Retinal pigment epithelial cell (primary cell): Measurements from ENCODE around the gene SAP30BP.
A peak's percentile ranks its signal among the peaks of the same experiment; 100 is the strongest.

Experiments
- DNase-seq: peaks from one replicate; pipeline ENCODE4 v3.0.0-alpha.2; 2010; ENCODE audit warnings: low read depth
- H3K4me3 ChIP-seq: 2 replicates; pipeline ENCODE4 v1.5.1; 2011; ENCODE audit warnings: mild to moderate bottlenecking, low read length, control low read depth, moderate library complexity
- CTCF ChIP-seq: conservative IDR thresholded peaks from 2 replicates; pipeline ENCODE4 v1.5.1; 2011; ENCODE audit warnings: low read depth, low read length, control low read depth, inconsistent platforms

Gene SAP30BP

DNA sequence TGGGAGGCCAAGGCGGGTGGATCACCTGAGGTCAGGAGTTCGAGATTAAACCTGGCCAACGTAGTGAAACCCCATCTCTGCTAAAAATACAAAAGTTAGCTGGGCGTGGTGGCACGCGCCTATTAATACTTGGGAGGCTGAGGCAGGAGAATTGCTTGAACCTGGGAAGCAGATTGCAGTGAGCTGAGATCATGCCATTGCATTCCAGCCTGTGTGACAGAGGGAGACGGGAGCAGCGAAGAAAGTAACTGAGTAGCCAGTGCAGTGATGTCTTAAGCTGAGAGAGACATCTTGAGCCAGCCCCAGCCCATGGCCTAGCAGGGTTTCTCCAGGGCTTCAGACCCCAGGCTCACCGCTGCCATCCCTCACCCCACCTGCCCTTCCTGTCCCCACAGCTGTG, 43.8 kb upstream of the SAP30BP start:
- DNase-seq, result no peak
- no peak overlapping the region for H3K4me3 ChIP-seq
- TF ChIP-seq CTCF, result no peak

DNA sequence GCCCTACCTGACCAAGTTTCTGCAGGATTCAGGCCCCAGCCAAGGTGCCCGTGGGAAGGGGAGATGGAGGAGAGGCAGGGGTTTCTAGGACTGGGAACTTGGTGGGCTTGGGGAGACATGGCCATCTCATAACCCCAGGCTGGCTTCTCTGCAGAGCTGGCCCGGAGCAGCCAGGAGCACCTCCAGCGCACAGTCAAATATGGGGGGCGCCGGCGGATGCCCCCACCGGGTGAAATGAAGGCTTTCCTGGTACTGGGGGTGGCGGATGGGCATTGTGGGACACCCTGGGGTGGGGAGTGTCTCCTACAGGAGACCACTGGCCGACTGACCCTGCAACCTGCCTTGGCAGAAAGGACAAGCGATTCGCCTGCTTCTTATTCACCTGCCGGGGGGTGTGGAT, 43.1 kb upstream of the SAP30BP start:
- no peak overlapping the region for H3K4me3 ChIP-seq
- TF ChIP-seq CTCF, result no peak
- no peak for DNase-seq

DNA sequence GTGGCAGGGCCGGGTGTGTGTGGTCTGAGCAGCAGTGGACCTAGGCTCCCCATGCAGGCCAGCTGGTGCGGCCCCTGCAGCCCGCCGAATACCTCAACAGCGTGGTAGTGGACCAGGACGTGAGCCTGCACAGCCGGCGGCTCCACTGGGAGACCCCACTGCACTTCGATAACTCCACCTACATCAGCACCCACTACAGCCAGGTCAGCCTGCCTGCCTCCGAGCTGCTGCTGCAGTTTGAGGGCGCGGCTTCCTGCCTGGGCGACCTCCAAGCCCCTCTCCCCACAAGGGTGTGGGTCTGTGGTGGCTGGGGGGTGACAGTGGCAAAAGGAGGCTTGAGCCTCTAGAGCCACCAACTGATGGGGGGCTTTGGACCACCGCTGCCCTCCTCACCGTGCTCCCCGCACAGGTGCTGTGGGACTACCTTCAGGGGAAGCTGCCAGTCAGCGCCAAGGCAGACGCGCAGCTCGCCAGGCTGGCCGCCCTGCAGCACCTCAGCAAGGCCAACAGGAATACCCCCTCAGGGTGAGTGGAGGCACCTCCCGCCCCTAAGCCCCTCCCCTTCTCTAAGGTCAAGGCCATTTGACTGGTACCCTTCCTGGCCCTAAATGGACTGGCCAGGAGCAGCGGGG, 42.3 kb upstream of the SAP30BP start:
- H3K4me3 ChIP-seq, result no peak overlapping the region
- no peak for DNase-seq
- no peak for TF ChIP-seq CTCF

DNA sequence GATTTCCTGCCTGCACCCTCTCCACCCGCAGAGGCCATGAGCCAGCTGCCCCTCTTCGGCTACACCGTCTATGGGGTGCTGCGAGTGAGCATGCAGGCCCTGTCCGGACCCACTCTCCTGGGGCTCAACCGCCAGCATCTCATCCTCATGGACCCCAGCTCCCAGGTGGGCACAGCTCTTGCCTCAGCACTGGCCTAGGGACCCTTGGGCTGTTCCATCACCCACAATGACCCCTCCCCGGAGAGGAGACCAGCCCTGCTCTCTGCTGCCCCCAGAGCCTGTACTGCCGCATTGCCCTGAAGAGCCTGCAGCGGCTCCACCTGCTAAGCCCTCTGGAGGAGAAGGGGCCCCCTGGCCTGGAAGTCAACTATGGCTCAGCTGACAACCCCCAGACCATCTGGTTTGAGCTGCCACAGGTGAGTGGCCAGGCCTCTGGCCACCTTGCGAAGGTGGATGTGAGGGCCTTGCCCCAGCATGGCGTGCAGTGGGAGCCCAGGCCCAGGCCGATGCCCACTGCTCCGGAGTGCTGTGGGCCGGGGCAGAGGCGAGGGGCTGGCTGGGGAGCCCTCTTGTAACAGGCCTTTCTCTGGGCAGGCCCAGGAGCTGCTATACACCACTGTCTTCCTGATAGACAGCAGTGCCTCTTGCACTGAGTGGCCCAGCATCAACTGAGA, 41.2 kb upstream of the SAP30BP start:
- peak; percentile 90 for TF ChIP-seq CTCF
- H3K4me3 ChIP-seq, result no peak overlapping the region
- no peak for DNase-seq

DNA sequence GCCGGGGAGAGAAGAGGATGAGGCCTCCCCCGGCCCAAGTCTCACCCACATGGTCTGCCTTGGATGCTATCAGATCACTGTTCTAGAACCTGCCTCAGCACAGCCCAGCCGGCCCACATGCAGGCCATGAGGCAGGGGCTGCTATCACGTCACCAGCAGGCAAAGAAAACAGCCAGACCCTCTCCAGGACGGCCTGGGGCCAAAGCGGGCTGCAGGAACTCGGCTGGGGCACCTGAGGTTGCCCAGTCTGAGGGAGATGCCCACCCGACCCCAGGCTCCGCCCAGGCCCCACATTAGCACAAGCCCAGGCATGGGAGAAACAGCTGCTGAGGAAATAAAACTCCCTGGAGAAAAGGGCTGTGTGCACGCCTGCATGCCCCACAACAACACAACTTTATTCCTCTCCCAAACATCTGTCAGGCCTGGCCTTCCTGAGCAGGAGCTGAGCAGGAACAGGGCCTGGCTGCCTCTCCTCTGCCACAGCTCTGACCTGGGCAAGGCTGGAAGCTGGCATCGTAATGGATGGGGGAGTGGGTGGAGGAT, 40.6 kb upstream of the SAP30BP start:
- TF ChIP-seq CTCF, result no peak
- no peak overlapping the region for H3K4me3 ChIP-seq
- no peak for DNase-seq

DNA sequence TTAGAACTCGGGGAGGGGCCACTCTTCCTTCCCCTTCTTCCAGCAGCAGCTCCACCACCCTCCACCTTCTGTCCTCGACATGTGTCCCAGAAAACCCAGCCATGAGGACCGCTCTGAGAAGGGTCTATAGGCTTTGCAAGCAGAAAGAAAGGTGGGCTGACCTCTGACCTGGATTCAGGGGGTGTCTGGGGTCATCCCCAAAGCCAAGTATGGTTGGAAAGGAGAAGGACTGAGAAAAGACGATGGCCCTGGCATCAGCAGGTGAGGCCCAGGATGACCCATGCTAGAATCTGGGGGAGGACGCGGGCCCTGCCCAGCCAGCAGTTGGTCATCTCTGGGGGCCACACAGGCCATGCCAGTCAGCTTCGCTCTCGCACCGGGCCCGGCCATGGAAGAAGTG, 40.0 kb upstream of the SAP30BP start:
- no peak for DNase-seq
- no peak overlapping the region for H3K4me3 ChIP-seq
- TF ChIP-seq CTCF, result no peak

GRCh38 chr17:75628425-75628824, 38.7 kb upstream of the SAP30BP start:
- DNase-seq, result no peak
- no peak for TF ChIP-seq CTCF
- no peak overlapping the region for H3K4me3 ChIP-seq
